OCI-LY3 (cell line): Measurements from ENCODE around the gene PTCSC3.
"Not testable (repeated sequence)": the region's sequence is repeated elsewhere in the genome, so short reads cannot be mapped to it uniquely, and the experiment has no call there.

Experiments used
- H2AFZ ChIP-seq: fragments of 200-600, 300-600 bp; shearing (Covaris generic); 2 replicates; pipeline ENCODE4 v1.6.0; 2014; ENCODE audit warnings: antibody characterized with exemption, low read depth, low read length
- H3K27ac ChIP-seq: fragments of 200-600, 300-600 bp; sonication (generic); 2 replicates; pipeline ENCODE4 v1.5.1; 2014; ENCODE audit warnings: mild to moderate bottlenecking, low read length, moderate library complexity, mixed read lengths
- H3K27me3 ChIP-seq: fragments of 200-600, 300-600 bp; sonication (generic); 2 replicates; pipeline ENCODE4 v1.6.1; 2014; ENCODE audit warnings: low read depth, low read length, mixed read lengths
- H3K36me3 ChIP-seq: fragments of 200-600, 300-600 bp; sonication (generic); replicated peaks from 2 replicates; pipeline ENCODE3; 2014; ENCODE audit warnings: low read depth, low read length, mixed read lengths
- H3K4me1 ChIP-seq: fragments of 300-600, 200-600 bp; sonication (generic); 2 replicates; pipeline ENCODE4 v1.6.1; 2014; ENCODE audit warnings: low read length, mixed read lengths
- H3K4me2 ChIP-seq: fragments of 200-600, 300-600 bp; sonication (generic); 2 replicates; pipeline ENCODE4 v1.6.1; 2014; ENCODE audit warnings: low read length, mixed read lengths
- H3K4me3 ChIP-seq: fragments of 300-600, 200-600 bp; sonication (generic); 2 replicates; pipeline ENCODE4 v1.5.1; 2014; ENCODE audit warnings: antibody characterized with exemption, mild to moderate bottlenecking, low read length, moderate library complexity
- H3K79me2 ChIP-seq: fragments of 300-600, 200-600 bp; shearing (Covaris generic); 2 replicates; pipeline ENCODE4 v1.6.1; 2014; ENCODE audit warnings: mild to moderate bottlenecking, low read length, mixed read lengths
- H3K9ac ChIP-seq: fragments of 300-600, 200-600 bp; shearing (Covaris generic); 2 replicates; pipeline ENCODE4 v1.6.0; 2014; ENCODE audit warnings: mild to moderate bottlenecking, low read length, moderate library complexity
- H3K9me3 ChIP-seq: fragments of 200-600, 300-600 bp; shearing (Covaris generic); 2 replicates; pipeline ENCODE4 v1.6.1; 2014; ENCODE audit warnings: low read length, mixed read lengths; ENCODE audit not compliant: insufficient read depth
- H4K20me1 ChIP-seq: fragments of 200-600, 300-600 bp; sonication (generic); 2 replicates; pipeline ENCODE4 v1.6.1; 2016; ENCODE audit warnings: low read length, mixed read lengths; ENCODE audit not compliant: insufficient read depth
- CTCF ChIP-seq: fragments of 200-600, 300-600 bp; sonication (generic); IDR thresholded peaks from 2 replicates; pipeline ENCODE4 v1.5.1; 2014; ENCODE audit warnings: antibody characterized with exemption, low read length, low read depth
- EZH2phosphoT487 ChIP-seq: fragments of 200-600 bp; shearing (Covaris generic); IDR thresholded peaks from 2 replicates; pipeline ENCODE4 v1.6.1; 2018; ENCODE audit warnings: antibody characterized with exemption, mixed run types, low read depth

PTCSC3 gene

GRCh38 chr14:36105401-36105800, 71.1 kb downstream of the PTCSC3 start:
- no peaks in the 10 kb centered on the region for H3K9me3 ChIP-seq
- H3K4me3 ChIP-seq, result no peak overlapping the region
- H3K9ac ChIP-seq, result no peak overlapping the region
- H4K20me1 ChIP-seq, result no peaks in the 10 kb centered on the region
- H3K27ac ChIP-seq, result no peak overlapping the region
- no peaks in the 10 kb centered on the region for H3K36me3 ChIP-seq
- H2AFZ ChIP-seq, result no peak overlapping the region
- H3K79me2 ChIP-seq, result no peaks in the 10 kb centered on the region
- peaks cover 34% of the 10 kb centered on the region for H3K27me3 ChIP-seq
- peak; percentile 70 for TF ChIP-seq CTCF
- TF ChIP-seq EZH2phosphoT487, result no peak
- H3K4me1 ChIP-seq, result peaks cover 7% of the 10 kb centered on the region
- H3K4me2 ChIP-seq, result no peak overlapping the region; the same call in 1 of the 2 replicates

- H3K36me3 ChIP-seq, H3K4me1 ChIP-seq, H3K9me3 ChIP-seq, H2AFZ ChIP-seq, H4K20me1 ChIP-seq, H3K27ac ChIP-seq, H3K9ac ChIP-seq, H3K4me2 ChIP-seq, H3K79me2 ChIP-seq, H3K4me3 ChIP-seq: not testable (repeated sequence)
- peaks cover 35% of the 10 kb centered on the region for H3K27me3 ChIP-seq
These were observed 72.3 kb downstream of the PTCSC3 start for GRCh38 chr14:36104258-36104657.

- Histone ChIP-seq H3K36me3 (no peaks in the 10 kb centered on the region), H3K27me3 (peaks cover 15% of the 10 kb centered on the region; the same call in 1 of the 2 replicates)
These were observed 76.9 kb downstream of the PTCSC3 start for GRCh38 chr14:36099619-36100018.

GRCh38 chr14:36097356-36097755, 79.2 kb downstream of the PTCSC3 start:
- H3K4me2 ChIP-seq, result no peak overlapping the region
- H3K9ac ChIP-seq, result no peak overlapping the region
- H3K27me3 ChIP-seq, result 0 out of 2 replicates have a peak, but pooled peaks cover 6% of the 10 kb centered on the region

More at GRCh38 chr14:36099619-36100018, 76.9 kb downstream of the PTCSC3 start:
- Histone ChIP-seq H3K79me2 (no peaks in the 10 kb centered on the region), H2AFZ (no peak overlapping the region), H3K4me3 (no peak overlapping the region), H3K9me3 (no peaks in the 10 kb centered on the region), H3K4me1 (peaks cover 8% of the 10 kb centered on the region), H4K20me1 (no peaks in the 10 kb centered on the region), H3K27ac (no peak overlapping the region), H3K4me2 (no peak overlapping the region), H3K9ac (no peak overlapping the region)
- no peak for TF ChIP-seq CTCF
- no peak for TF ChIP-seq EZH2phosphoT487

More at GRCh38 chr14:36097356-36097755, 79.2 kb downstream of the PTCSC3 start:
- TF ChIP-seq CTCF (no peak), EZH2phosphoT487 (no peak)
- Histone ChIP-seq H4K20me1 (no peaks in the 10 kb centered on the region), H3K36me3 (no peaks in the 10 kb centered on the region), H3K4me3 (no peak overlapping the region), H2AFZ (no peak overlapping the region), H3K9me3 (no peaks in the 10 kb centered on the region), H3K27ac (no peak overlapping the region), H3K4me1 (peaks cover 8% of the 10 kb centered on the region), H3K79me2 (no peaks in the 10 kb centered on the region)
